Liver (tissue), 9 donors: Measurements from ENCODE around the gene RYR2. TPM values are rescaled to one million over a fixed set of nuclear protein-coding genes. Genes with fewer than 3 reads are reported as not detected.

Experiments
- DNase-seq: peaks from one replicate; pipeline ENCODE4 v3.0.0-alpha.2; 2017; ENCODE audit warnings: low spot score
- H3K27ac ChIP-seq, 2 donors: one replicate each; pipeline ENCODE4 v1.7.0; 2013; ENCODE audit warnings: inconsistent platforms in 2 of 2, low read length in 2 of 2, control low read depth in 1 of 2, low read depth in 1 of 2, mild to moderate bottlenecking in 1 of 2
- H3K27me3 ChIP-seq, 4 donors: one replicate each; pipeline versions ENCODE4 v1.6.1 to v1.7.0; 2013; ENCODE audit warnings: low read length in 3 of 4, inconsistent platforms in 1 of 4, mild to moderate bottlenecking in 1 of 4, moderate library complexity in 1 of 4; ENCODE audit not compliant: control insufficient read depth in 4 of 4, insufficient read depth in 4 of 4
- H3K36me3 ChIP-seq, 4 donors: one replicate each; pipeline versions ENCODE4 v1.6.1 to v1.7.0; 2013; ENCODE audit warnings: low read length in 3 of 4, mild to moderate bottlenecking in 3 of 4, low read depth in 1 of 4, moderate library complexity in 1 of 4; ENCODE audit not compliant: control insufficient read depth in 4 of 4, insufficient read depth in 3 of 4
- H3K4me1 ChIP-seq, 4 donors: one replicate each; pipeline versions ENCODE4 v1.6.1 to v1.7.0; 2013; ENCODE audit warnings: low read length in 3 of 4, mild to moderate bottlenecking in 3 of 4, moderate library complexity in 1 of 4; ENCODE audit not compliant: control insufficient read depth in 4 of 4, insufficient read depth in 4 of 4
- H3K4me3 ChIP-seq, 3 donors: one replicate each; pipeline versions ENCODE4 v1.6.1 to v1.7.0; 2013; ENCODE audit warnings: low read length in 3 of 3, control low read depth in 1 of 3, low read depth in 1 of 3, mild to moderate bottlenecking in 1 of 3
- H3K9ac ChIP-seq, 2 donors: one replicate each; pipeline ENCODE4 v1.7.0; 2013; ENCODE audit warnings: low read length in 2 of 2, mild to moderate bottlenecking in 2 of 2, moderate library complexity in 2 of 2, control low read depth in 1 of 2, low read depth in 1 of 2
- H3K9me3 ChIP-seq, 4 donors: one replicate each; pipeline versions ENCODE4 v1.6.1 to v1.7.0; 2013; ENCODE audit warnings: low read length in 3 of 4; ENCODE audit not compliant: control insufficient read depth in 4 of 4
- ATF3 ChIP-seq: IDR thresholded peaks from 2 replicates; pipeline ENCODE4 v1.6.1; 2016; ENCODE audit warnings: antibody characterized with exemption
- CTCF ChIP-seq: fragments of 150-350 bp; IDR thresholded peaks from 2 replicates; pipeline ENCODE4 v1.5.1; 2017; ENCODE audit warnings: improper control_type of control experiment, low read depth, low read length; ENCODE audit not compliant: missing input control
- EGR1 ChIP-seq, 2 donors: IDR thresholded peaks; 2 replicates each; pipeline ENCODE4 v1.6.1; 2016 to 2018; ENCODE audit warnings: antibody characterized with exemption in 2 of 2, low read depth in 2 of 2
- FOXA1 ChIP-seq: IDR thresholded peaks from 2 replicates; pipeline ENCODE4 v1.6.1; 2016; ENCODE audit warnings: antibody characterized with exemption
- FOXA2 ChIP-seq: IDR thresholded peaks from 2 replicates; pipeline ENCODE4 v1.6.1; 2016; ENCODE audit warnings: antibody characterized with exemption
- GABPA ChIP-seq, 2 donors: IDR thresholded peaks in 1 of 2; conservative IDR thresholded peaks in 1 of 2; 2 replicates each; pipeline ENCODE4 v1.6.1; 2016; ENCODE audit warnings: antibody characterized with exemption in 2 of 2, mild to moderate bottlenecking in 1 of 2, moderate library complexity in 1 of 2
- HNF4A ChIP-seq, 2 donors: conservative IDR thresholded peaks; 2 replicates each; pipeline ENCODE4 v1.6.1; 2016; ENCODE audit warnings: antibody characterized with exemption in 2 of 2, mild to moderate bottlenecking in 2 of 2
- HNF4G ChIP-seq: IDR thresholded peaks from 2 replicates; pipeline ENCODE4 v1.6.1; 2016; ENCODE audit warnings: antibody characterized with exemption
- JUND ChIP-seq, 2 donors: IDR thresholded peaks; 2 replicates each; pipeline ENCODE4 v1.6.1; 2016; ENCODE audit warnings: antibody characterized with exemption in 2 of 2
- MAX ChIP-seq: IDR thresholded peaks from 2 replicates; pipeline ENCODE4 v1.6.1; 2016; ENCODE audit warnings: antibody characterized with exemption
- NR2F2 ChIP-seq: IDR thresholded peaks from 2 replicates; pipeline ENCODE4 v1.6.1; 2016; ENCODE audit warnings: antibody characterized with exemption
- RAD21 ChIP-seq, 2 donors: IDR thresholded peaks; 2 replicates each; pipeline ENCODE4 v1.6.1; 2016; ENCODE audit warnings: antibody characterized with exemption in 2 of 2, mild to moderate bottlenecking in 2 of 2
- REST ChIP-seq: IDR thresholded peaks from 2 replicates; pipeline ENCODE4 v1.6.1; 2016; ENCODE audit warnings: antibody characterized with exemption, mild to moderate bottlenecking
- RXRA ChIP-seq, 2 donors: IDR thresholded peaks; 2 replicates each; pipeline ENCODE4 v1.6.1; 2017 to 2018; ENCODE audit warnings: antibody characterized with exemption in 2 of 2, mild to moderate bottlenecking in 1 of 2
- SP1 ChIP-seq: IDR thresholded peaks from 2 replicates; pipeline ENCODE4 v1.6.1; 2018; ENCODE audit warnings: antibody characterized with exemption, mild to moderate bottlenecking
- TAF1 ChIP-seq: conservative IDR thresholded peaks from 2 replicates; pipeline ENCODE4 v1.6.1; 2016; ENCODE audit warnings: antibody characterized with exemption, mild to moderate bottlenecking
- YY1 ChIP-seq: IDR thresholded peaks from 2 replicates; pipeline ENCODE4 v1.6.1; 2016; ENCODE audit warnings: antibody characterized with exemption, mild to moderate bottlenecking
- ZBTB33 ChIP-seq: IDR thresholded peaks from 2 replicates; pipeline ENCODE4 v1.6.1; 2016; ENCODE audit warnings: antibody characterized with exemption
- WGBS: extraction: QIAGEN DNeasy Blood & Tissue Kit; methylation state at CpG from one replicate; pipeline ENCODE4 v1.1.7; 2013; 5-methylcytosine and 5-hydroxymethylcytosine counted together
- polyA plus RNA-seq, 2 donors: library from polyadenylated mRNA; stranded (reverse) in 1 of 2; unstranded in 1 of 2; fragments of 200-250 nt in 1 of 2; fragments of >200 nt in 1 of 2; fragmentation: Nextera tagmentation in 1 of 2; extraction: Ambion mirVana in 1 of 2; gene quantifications; one replicate each; pipeline versions ENCODE4 v1.2.1 to v1.2.3, GENCODE V29; 2013 to 2015
- total RNA-seq, 2 donors: library from RNA; depleted of rRNA; stranded (reverse); fragments of >200 nt; gene quantifications; one replicate each; pipeline ENCODE4 v1.2.3, GENCODE V29; 2014
- donor health status: healthy.
- donor health status: healthy.
- donor health status: healthy.
- donor health status: healthy.
- donor health status: healthy.

RYR2 gene
- total and polyA plus RNA-seq, 4 donors, result 0.06 to 0.75 (median 0.31) TPM

- H3K4me3 ChIP-seq, result no peak overlapping the region
- WGBS, result 78% methylated on average over 3 of the region's 3 CpGs
Observed at GRCh38 chr1:237324226-237324625, 282.2 kb downstream of the RYR2 start.

GRCh38 chr1:237327061-237327460, 285.1 kb downstream of the RYR2 start:
- Histone ChIP-seq H3K9me3 (no peaks in the 10 kb centered on the region), H3K36me3 (no peaks in the 10 kb centered on the region), H3K27ac (no peak overlapping the region), H3K4me3 (no peak overlapping the region), H3K9ac (no peak overlapping the region), H3K4me1 (no peaks in the 10 kb centered on the region), H3K27me3 (no peaks in the 10 kb centered on the region)
- WGBS, result 53% methylated on average over 3 of the region's 3 CpGs
- TF ChIP-seq MAX, result no peak
- no peak for DNase-seq

More at GRCh38 chr1:237324226-237324625, 282.2 kb downstream of the RYR2 start:
- Histone ChIP-seq H3K9me3 (no peaks in the 10 kb centered on the region), H3K36me3 (no peaks in the 10 kb centered on the region), H3K9ac (no peak overlapping the region), H3K27me3 (no peaks in the 10 kb centered on the region), H3K4me1 (no peaks in the 10 kb centered on the region), H3K27ac (no peak overlapping the region)
- TF ChIP-seq MAX (no peak), EGR1 (IDR thresholded peaks at IDR 0.05; ENCODE audit: low read depth in 2 of 2) (no peak), ATF3 (no peak), RXRA (IDR thresholded peaks at IDR 0.05) (no peak), FOXA2 (no peak), JUND (IDR thresholded peaks at IDR 0.05) (no peak)
- no peak for DNase-seq

GRCh38 chr1:237340892-237341291, 298.9 kb downstream of the RYR2 start:
- DNase-seq, result no peak
- WGBS, result 63% methylated on average over 3 of the region's 3 CpGs
- Histone ChIP-seq H3K27me3 (no peaks in the 10 kb centered on the region), H3K4me1 (no peaks in the 10 kb centered on the region), H3K9me3 (no peaks in the 10 kb centered on the region), H3K36me3 (no peaks in the 10 kb centered on the region), H3K27ac (no peak overlapping the region), H3K9ac (no peak overlapping the region), H3K4me3 (no peak overlapping the region)
- TF ChIP-seq REST (no peak), CTCF (no peak), RXRA (IDR thresholded peaks at IDR 0.05) (no peak), TAF1 (no peak), HNF4A (conservative IDR thresholded peaks at IDR 0.05) (no peak), YY1 (no peak), SP1 (no peak), RAD21 (IDR thresholded peaks at IDR 0.05) (no peak), JUND (IDR thresholded peaks at IDR 0.05) (no peak), NR2F2 (no peak), FOXA1 (no peak), MAX (no peak), ZBTB33 (no peak), ATF3 (no peak), HNF4G (no peak), FOXA2 (no peak), GABPA (IDR thresholded peaks at IDR 0.05 in 1 of 2, conservative IDR thresholded peaks at IDR 0.05 in 1 of 2) (no peak), EGR1 (IDR thresholded peaks at IDR 0.05; ENCODE audit: low read depth in 2 of 2) (no peak)
